PC-9 (cell line): ENCODE measurements around the gene BIRC2.

ENCODE experiments used
- CTCF ChIP-seq: fragments of 200-600 bp; sonication (generic); conservative IDR thresholded peaks from 2 replicates; pipeline ENCODE4 v1.6.1; 2017; ENCODE audit warnings: mixed run types, antibody characterized with exemption, mild to moderate bottlenecking, moderate library complexity
- EZH2 ChIP-seq: fragments of 200-600 bp; sonication (generic); IDR thresholded peaks from 2 replicates; pipeline ENCODE4 v1.8.0; 2017; ENCODE audit warnings: antibody characterized with exemption, low read depth

GRCh38 chr11:102346456-102346747 is 612 bp upstream of the BIRC2 start:
- TF ChIP-seq CTCF (no peak), EZH2 (no peak)
